Activated CD4-positive, alpha-beta T cell treated with anti-CD3 and anti-CD28 coated beads, Interleukin-2, amount 10 ng/mL, durations not matched to agents 7 days and 5 days (primary cell): ENCODE results near the gene CHCHD1. TPM values are rescaled to one million over a fixed set of nuclear protein-coding genes. Genes with fewer than 3 reads are reported as not detected.

Source experiments
- CTCF ChIA-PET: fragments of 350-600 bp; sonication (Branson Sonifier 250); formaldehyde crosslinking; loops from one replicate; lab custom pipeline; 2021; ENCODE audit warnings: antibody characterized with exemption; lab: Charles Lee
- POLR2A ChIA-PET: fragments of 350-600 bp; sonication (Branson Sonifier 250); formaldehyde crosslinking; loops from one replicate; lab custom pipeline; 2021; ENCODE audit warnings: antibody characterized with exemption; lab: Charles Lee
- DNase-seq: peaks from one replicate; pipeline ENCODE4 v3.0.0-alpha.2; 2020
- H3K27ac Mint-ChIP-seq: one replicate; pipeline ENCODE4 v1.8.0; 2021; ENCODE audit warnings: mild to moderate bottlenecking, moderate library complexity, mixed read lengths
- H3K27me3 Mint-ChIP-seq: one replicate; pipeline ENCODE4 v1.8.0; 2021; ENCODE audit warnings: mixed read lengths
- H3K36me3 Mint-ChIP-seq: one replicate; pipeline ENCODE4 v1.8.0; 2021; ENCODE audit warnings: low read depth, mixed read lengths
- H3K4me1 Mint-ChIP-seq: one replicate; pipeline ENCODE4 v1.8.0; 2021; ENCODE audit warnings: mixed read lengths
- H3K4me3 Mint-ChIP-seq: one replicate; pipeline ENCODE4 v1.8.0; 2021; ENCODE audit warnings: mild to moderate bottlenecking, moderate library complexity, mixed read lengths
- H3K9me3 Mint-ChIP-seq: one replicate; pipeline ENCODE4 v1.8.0; 2021; ENCODE audit warnings: mixed read lengths
- total RNA-seq, 2 experiments: library from RNA; stranded (reverse); gene quantifications; one replicate each; pipeline ENCODE4 v1.2.3, GENCODE V29; 2021

The CHCHD1 gene
- total RNA-seq, 2 experiments from 2014 or later, result 22.3 to 27.4 TPM

GRCh38 chr10:73797324-73798025 is 15.6 kb downstream of the CHCHD1 start:
- Mint-ChIP-seq H3K36me3 (peaks cover 43% of the 10 kb centered on the region), H3K4me3 (no peak overlapping the region), H3K4me1 (no peaks in the 10 kb centered on the region), H3K27ac (no peak overlapping the region), H3K9me3 (no peaks in the 10 kb centered on the region), H3K27me3 (no peaks in the 10 kb centered on the region)
- CTCF ChIA-PET, result no interaction called here
- POLR2A ChIA-PET, result no interaction called here
- DNase-seq, result no peak

DNA sequence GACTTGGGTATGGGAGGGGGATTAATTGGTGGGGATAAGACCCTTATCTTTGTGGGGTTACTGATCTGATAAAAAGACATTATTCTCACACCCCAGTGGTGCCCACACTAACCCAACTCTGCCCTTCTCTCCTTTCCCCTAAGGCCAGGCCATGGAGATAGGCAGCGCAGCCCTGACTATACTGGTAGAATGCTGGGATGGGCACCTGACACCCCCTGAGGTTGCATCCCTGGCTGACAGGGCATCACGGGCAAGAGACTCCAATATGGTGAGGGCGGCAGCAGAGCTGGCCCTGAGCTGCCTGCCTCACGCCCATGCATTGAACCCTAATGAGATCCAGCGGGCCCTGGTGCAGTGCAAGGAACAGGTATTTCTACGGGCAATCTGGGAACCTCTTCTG is 16.2 kb downstream of the CHCHD1 start:
- Mint-ChIP-seq H3K9me3 (no peaks in the 10 kb centered on the region), H3K27ac (no peak overlapping the region), H3K27me3 (no peaks in the 10 kb centered on the region), H3K36me3 (peaks cover 47% of the 10 kb centered on the region), H3K4me1 (no peaks in the 10 kb centered on the region), H3K4me3 (no peak overlapping the region)
- ChIA-PET CTCF (interaction anchor here (1.4 to 1.6 kb wide), 2 partner anchors 11 to 20 kb away, joined by 3 to 4 read pairs; no protein-coding TSS in a partner anchor), POLR2A (no interaction called here)
- DNase-seq, result no peak

DNA sequence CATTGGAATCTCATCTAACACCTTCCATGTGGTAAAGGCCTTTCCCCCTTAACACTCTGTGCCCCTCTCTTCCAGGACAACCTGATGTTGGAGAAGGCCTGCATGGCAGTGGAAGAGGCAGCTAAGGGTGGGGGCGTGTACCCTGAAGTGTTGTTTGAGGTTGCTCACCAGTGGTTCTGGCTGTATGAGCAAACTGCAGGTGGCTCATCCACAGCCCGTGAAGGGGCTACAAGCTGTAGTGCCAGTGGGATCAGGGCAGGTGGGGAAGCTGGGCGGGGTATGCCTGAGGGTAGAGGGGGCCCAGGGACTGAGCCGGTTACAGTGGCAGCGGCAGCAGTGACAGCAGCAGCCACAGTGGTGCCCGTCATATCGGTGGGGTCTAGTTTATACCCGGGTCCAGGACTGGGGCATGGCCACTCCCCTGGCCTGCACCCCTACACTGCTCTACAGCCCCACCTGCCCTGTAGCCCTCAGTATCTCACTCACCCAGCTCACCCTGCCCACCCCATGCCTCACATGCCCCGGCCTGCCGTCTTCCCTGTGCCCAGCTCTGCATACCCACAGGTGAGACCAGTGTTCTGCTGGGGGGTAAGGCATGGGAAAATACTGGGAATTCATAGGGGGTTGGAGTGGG is 17.2 kb downstream of the CHCHD1 start:
- POLR2A ChIA-PET, result no interaction called here
- H3K27ac Mint-ChIP-seq, result no peak overlapping the region

DNA sequence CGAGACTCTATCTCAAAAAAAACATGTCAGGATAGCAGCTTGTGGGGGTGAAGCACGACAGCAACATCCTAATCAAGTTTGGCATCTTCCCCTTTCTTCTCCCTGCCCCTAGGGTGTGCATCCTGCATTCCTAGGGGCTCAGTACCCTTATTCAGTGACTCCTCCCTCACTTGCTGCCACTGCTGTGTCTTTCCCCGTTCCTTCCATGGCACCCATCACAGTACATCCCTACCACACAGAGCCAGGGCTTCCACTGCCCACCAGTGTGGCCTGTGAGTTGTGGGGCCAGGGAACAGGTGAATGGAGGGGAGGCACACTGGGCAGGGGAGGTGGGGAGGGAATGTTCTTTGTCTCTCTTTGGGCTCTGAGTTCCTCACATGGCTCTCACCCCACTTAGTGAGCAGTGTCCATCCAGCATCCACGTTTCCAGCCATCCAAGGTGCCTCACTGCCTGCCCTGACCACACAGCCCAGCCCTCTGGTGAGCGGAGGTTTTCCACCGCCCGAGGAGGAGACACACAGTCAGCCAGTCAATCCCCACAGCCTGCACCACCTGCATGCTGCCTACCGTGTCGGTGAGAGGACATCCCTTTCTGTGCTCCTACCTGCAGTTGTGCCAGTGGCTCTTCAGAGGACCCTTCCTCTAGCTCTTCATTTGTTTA is 18.2 kb downstream of the CHCHD1 start:
- Mint-ChIP-seq H3K27me3 (no peaks in the 10 kb centered on the region), H3K36me3 (peaks cover 46% of the 10 kb centered on the region), H3K4me3 (no peak overlapping the region), H3K9me3 (no peaks in the 10 kb centered on the region), H3K4me1 (peaks cover 6% of the 10 kb centered on the region), H3K27ac (peak overlapping the region; percentile 31)
- DNase-seq, result no peak
- POLR2A ChIA-PET, result no interaction called here
- CTCF ChIA-PET, result interaction anchor here (0.6 to 1.3 kb wide), 3 partner anchors 16 to 405 kb away, joined by 3 read pairs; no protein-coding TSS in a partner anchor

More for the DNA sequence above, 17.2 kb downstream of the CHCHD1 start:
- Mint-ChIP-seq H3K36me3 (peaks cover 51% of the 10 kb centered on the region), H3K4me1 (peaks cover 4% of the 10 kb centered on the region), H3K9me3 (no peaks in the 10 kb centered on the region), H3K27me3 (no peaks in the 10 kb centered on the region), H3K4me3 (no peak overlapping the region)
- DNase-seq, result no peak
- CTCF ChIA-PET, result interaction anchor here (1.3 to 1.6 kb wide), 3 partner anchors 10 to 21 kb away, joined by 3 to 4 read pairs (median 3); no protein-coding TSS in a partner anchor

DNA sequence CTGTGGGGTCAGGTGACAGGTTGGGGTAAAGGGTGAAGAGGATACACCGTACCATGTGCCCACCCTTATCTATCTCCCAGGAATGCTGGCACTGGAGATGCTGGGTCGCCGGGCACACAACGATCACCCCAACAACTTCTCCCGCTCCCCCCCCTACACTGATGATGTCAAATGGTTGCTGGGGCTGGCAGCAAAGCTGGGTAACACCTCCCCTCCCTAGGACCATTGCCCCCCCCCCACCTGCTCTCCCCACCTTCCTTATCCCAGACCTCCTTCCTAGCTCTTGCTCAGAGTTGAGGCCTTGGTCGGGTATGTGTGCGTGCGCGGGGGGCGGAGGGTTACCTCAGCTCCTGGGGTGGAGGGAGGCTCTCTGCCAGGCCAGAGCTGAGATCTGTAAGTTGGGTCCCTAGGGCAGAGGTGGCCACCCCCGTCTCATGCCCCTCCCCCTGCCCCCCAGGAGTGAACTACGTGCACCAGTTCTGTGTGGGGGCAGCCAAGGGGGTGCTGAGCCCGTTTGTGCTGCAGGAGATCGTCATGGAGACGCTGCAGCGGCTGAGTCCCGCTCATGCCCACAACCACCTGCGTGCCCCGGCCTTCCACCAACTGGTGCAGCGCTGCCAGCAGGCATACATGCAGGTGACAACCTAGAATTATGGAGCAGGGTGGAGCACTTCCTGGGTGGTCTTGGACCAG is 18.9 kb downstream of the CHCHD1 start:
- Mint-ChIP-seq H3K9me3 (no peaks in the 10 kb centered on the region), H3K4me3 (no peak overlapping the region), H3K27ac (no peak overlapping the region), H3K4me1 (peaks cover 7% of the 10 kb centered on the region), H3K27me3 (no peaks in the 10 kb centered on the region), H3K36me3 (peaks cover 46% of the 10 kb centered on the region)
- ChIA-PET CTCF (interaction anchor here (0.6 to 0.9 kb wide), 3 partner anchors 28 to 404 kb away, joined by 3 read pairs; no protein-coding TSS in a partner anchor), POLR2A (no interaction called here)
- DNase-seq, result no peak

GRCh38 chr10:73801253-73801590 is 19.4 kb downstream of the CHCHD1 start:
- no peak overlapping the region for H3K4me3 Mint-ChIP-seq
- ChIA-PET CTCF (interaction anchor here (0.9 to 1.0 kb wide), 3 partner anchors 8 to 79 kb away, joined by 3 read pairs; no protein-coding TSS in a partner anchor), POLR2A (no interaction called here)
- peaks cover 12% of the 10 kb centered on the region for H3K4me1 Mint-ChIP-seq
- no peak for DNase-seq
- no peak overlapping the region for H3K27ac Mint-ChIP-seq
- H3K9me3 Mint-ChIP-seq, result no peaks in the 10 kb centered on the region
- H3K27me3 Mint-ChIP-seq, result no peaks in the 10 kb centered on the region
- peaks cover 50% of the 10 kb centered on the region for H3K36me3 Mint-ChIP-seq

DNA sequence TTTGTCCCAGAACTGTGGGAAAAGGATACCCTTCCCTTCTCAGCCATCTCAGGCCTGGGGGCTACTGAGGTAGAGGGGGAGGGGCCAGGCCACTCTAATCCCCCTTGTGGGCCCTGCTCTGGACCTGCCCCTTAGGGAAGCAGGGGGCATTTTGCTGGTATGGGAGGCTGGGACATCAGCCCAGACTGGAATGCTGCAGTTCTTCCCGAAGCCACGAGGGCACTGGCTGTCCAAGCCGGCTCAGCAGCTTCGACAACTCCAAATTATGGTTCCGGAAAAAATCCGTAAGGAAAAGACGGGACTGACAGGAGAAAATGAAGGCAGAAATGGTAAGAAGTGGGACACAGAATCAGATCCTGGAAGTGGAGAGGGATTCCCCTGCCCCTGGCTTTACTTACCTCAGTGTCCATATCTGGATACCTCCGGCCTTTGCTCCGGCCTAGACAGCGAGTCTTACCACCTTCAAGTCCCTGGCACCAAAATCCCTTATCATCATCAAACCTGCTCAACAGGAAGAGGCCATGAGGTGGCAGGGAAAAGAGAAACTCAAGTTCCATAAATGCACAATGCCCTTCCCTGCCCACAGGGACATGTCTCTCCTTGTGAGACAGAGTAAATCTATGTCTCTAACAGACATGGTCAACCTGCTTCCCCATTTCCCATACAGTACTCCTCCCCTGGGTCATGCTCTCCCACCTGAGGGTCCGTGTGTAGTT is 20.6 kb downstream of the CHCHD1 start:
- Mint-ChIP-seq H3K9me3 (no peaks in the 10 kb centered on the region), H3K4me3 (no peak overlapping the region), H3K27me3 (no peaks in the 10 kb centered on the region), H3K36me3 (peaks cover 54% of the 10 kb centered on the region), H3K27ac (no peak overlapping the region), H3K4me1 (peaks cover 24% of the 10 kb centered on the region)
- POLR2A ChIA-PET, result no interaction called here
- CTCF ChIA-PET, result interaction anchor here (1.0 kb wide), 1 partner anchor 9 kb away, joined by 3 read pairs; no protein-coding TSS in a partner anchor
- DNase-seq, result no peak

DNA sequence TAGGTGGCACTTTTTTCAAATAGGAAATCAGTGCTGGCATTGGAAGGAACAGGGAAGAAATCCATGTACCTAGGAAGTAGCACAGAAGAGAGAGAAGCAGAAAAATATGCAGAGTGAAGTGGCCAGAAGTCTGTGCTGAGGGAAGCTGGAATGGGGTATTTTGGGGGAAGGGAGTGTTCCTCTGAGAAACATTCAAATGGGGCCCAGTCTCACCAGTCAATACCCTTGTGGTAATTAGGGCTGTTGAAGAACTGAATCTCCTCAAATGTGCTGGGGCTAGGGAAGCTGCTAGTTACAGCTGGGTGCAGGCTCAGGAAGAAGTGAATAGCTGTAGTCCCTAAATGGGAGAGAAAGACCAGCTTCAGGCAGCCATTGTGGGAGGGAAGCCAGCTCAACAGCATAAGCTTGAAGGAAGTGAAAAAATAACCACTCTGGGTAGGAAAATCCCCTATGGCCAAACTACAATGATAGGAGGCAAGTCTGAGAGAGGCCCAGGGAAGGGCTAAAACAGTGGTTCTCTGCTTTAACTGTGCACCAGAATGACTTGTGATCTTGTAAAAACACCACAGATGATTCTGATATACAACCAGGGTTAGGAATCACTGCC is 21.9 kb downstream of the CHCHD1 start:
- no peak for DNase-seq
- Mint-ChIP-seq H3K4me3 (no peak overlapping the region), H3K9me3 (no peaks in the 10 kb centered on the region), H3K27ac (peak overlapping the region; percentile 47), H3K36me3 (peaks cover 60% of the 10 kb centered on the region), H3K4me1 (peaks cover 37% of the 10 kb centered on the region), H3K27me3 (no peaks in the 10 kb centered on the region)
- ChIA-PET CTCF (interaction anchor here (0.9 to 3.0 kb wide), 2 partner anchors 17 to 76 kb away, joined by 3 to 10 read pairs; partner anchors contain the start of gene ZSWIM8), POLR2A (no interaction called here)

- H3K27ac Mint-ChIP-seq, result no peak overlapping the region
- H3K36me3 Mint-ChIP-seq, result peaks cover 65% of the 10 kb centered on the region
- no peaks in the 10 kb centered on the region for H3K9me3 Mint-ChIP-seq
- CTCF ChIA-PET, result interaction anchor here (1.1 to 3.0 kb wide), 4 partner anchors 12 to 73 kb away, joined by 3 to 20 read pairs (median 7); partner anchors contain the start of gene ZSWIM8
- H3K4me3 Mint-ChIP-seq, result no peak overlapping the region
- POLR2A ChIA-PET, result no interaction called here
- H3K4me1 Mint-ChIP-seq, result peaks cover 54% of the 10 kb centered on the region
- no peaks in the 10 kb centered on the region for H3K27me3 Mint-ChIP-seq
- DNase-seq, result no peak
Observed at GRCh38 chr10:73806176-73806950, 24.5 kb downstream of the CHCHD1 start.

GRCh38 chr10:73807471-73807870 is 25.6 kb downstream of the CHCHD1 start:
- Mint-ChIP-seq H3K9me3 (no peaks in the 10 kb centered on the region), H3K4me1 (peaks cover 54% of the 10 kb centered on the region), H3K4me3 (no peak overlapping the region), H3K27me3 (no peaks in the 10 kb centered on the region), H3K27ac (peak overlapping the region; percentile 73), H3K36me3 (peaks cover 60% of the 10 kb centered on the region)
- no peak for DNase-seq
- ChIA-PET POLR2A (no interaction called here), CTCF (interaction anchor here (1.1 to 2.6 kb wide), 3 partner anchors 13 to 72 kb away, joined by 4 to 20 read pairs (median 9); partner anchors contain the start of gene ZSWIM8)
